Activated CD4-positive, CD25-positive, alpha-beta regulatory T cell treated with anti-CD3 and anti-CD28 coated beads, Interleukin-2, amount 50 U/mL, for 24 hours (primary cell): Measurements from ENCODE around the gene NDUFS7.

ENCODE experiments used
- ATAC-seq, 2 donors: fragments of 150-1000 bp; cut with Tn5 transposase; one replicate each; pipeline ENCODE4 v1.10.0; 2021; ENCODE audit warnings: mild to moderate bottlenecking in 1 of 2, moderate library complexity in 1 of 2

NDUFS7 gene

DNA sequence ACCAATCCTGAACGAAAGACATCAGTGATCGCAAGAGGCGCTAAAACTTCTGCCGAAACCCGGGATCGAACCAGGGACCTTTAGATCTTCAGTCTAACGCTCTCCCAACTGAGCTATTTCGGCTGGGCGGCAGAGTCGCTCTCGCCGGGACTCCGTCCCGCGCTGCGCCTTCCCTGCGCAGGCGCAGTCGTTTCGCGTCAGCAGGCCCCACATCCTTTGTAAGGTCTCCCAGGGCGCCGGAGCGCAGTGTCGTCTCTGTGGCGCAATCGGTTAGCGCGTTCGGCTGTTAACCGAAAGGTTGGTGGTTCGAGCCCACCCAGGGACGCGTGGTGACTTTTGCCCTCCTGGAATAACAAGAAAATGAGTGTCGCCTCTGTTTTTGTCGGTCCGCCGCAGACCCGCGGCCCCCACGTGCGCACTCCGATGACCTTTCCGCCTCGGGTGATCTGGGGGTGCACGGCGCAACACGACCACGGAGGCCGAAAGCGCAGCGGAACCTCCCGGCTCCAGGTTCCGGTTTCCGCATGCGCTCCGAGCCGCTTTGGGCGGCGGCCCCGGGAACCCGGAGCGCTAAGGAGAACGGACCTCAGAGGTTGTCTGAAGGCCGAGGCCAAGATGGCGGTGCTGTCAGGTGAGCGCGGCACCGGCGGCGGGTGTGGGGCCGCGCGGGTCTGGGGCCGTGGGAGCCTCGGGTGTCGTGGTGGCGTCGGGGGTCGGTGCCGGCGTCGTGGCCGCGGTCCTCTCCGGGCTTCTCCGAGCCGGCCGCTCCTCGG lies at the start of gene NDUFS7:
TSS of gene NDUFS7 (plus strand) at position 596 of the 773 bp plus-strand sequence. CDS start at position 616, 20 bp downstream.
- ATAC-seq, result peak; percentile 81 to 84

DNA sequence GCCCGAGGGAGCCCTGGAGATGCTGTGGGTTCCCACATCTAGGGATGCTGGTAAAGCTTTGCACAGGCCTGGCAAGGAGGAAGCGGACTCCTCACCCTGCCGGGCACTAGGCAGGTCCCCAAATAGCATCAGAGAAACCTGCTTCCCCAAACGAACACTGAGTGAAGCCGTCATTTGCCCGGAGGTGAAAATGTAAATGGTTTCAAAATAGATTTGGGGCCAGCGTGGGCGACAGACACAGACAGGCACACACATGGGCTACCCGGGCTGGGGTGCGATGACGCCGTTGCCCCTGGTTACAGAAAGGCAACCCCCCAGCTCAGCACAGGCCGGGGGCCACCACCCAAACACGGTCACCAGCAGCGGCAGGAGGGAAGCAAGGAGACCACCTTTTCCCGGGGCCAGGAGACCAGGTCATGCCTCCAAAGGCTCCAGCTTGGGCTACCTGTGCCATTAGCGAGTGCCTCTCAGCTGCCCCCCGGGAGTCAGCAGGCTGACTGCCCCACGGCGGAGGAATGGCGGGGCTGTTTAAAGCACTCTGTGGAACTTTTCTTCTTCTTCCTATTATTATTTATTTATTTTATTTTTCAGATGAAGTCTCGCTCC lies 47.5 kb upstream of the NDUFS7 start:
- no peak for ATAC-seq

DNA sequence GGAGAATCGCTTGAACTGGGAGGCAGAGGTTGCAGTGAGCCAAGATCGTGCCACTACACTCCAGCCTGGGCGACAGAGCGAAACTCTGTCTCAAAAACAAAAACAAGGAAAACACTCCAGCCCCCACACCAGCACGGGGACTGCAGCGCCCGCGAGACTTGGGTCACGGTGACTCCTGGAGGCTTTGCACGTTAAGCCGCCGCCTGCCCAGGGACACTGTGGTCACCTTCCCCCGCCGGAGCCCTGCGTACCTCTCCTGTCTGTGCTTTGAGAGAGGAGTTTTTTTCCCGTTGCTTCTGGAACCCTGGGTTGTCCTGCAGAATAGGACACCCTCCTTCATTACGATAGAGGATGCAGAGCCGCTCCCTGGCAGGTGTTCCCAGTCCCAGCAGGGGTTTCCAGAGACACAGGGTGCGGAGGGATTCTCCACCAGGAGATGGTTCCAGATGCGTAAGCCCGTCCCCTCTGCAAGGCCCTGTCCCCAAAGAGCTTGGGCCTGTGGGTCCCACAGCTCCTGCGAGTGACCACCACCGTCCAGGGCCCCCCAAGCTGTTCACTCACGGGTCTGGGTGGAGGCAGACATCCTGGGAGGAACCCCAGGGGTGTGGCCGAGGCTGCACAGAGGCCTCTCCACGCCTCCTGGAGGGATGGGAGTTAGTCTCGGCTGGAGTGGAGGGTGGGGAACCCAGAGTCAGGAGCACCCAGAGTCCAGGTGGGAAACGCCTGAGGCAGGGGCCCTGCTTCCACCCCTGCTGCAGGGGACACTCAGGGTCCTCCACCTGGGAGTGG lies 42.8 kb upstream of the NDUFS7 start:
- ATAC-seq, result no peak

DNA sequence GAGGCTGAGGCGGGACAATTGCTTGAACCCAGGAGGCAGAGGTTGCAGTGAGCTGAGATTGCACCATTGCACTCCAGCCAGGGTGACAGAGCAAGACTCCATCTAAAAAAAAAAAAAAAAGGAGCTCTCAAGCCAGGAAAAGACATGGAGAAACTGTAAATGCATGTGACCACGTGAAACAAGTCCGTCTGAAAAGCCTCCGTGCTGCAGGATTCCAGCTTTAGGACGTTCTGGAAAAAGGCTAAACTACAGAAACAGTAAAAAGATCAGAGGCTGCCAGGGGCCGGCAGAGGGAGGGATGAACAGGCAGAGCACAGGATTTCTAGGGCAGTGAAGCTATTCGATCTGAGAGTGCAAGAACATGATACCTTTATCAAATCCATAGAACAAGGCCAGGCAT lies 40.7 kb upstream of the NDUFS7 start:
- ATAC-seq, result no peak

DNA sequence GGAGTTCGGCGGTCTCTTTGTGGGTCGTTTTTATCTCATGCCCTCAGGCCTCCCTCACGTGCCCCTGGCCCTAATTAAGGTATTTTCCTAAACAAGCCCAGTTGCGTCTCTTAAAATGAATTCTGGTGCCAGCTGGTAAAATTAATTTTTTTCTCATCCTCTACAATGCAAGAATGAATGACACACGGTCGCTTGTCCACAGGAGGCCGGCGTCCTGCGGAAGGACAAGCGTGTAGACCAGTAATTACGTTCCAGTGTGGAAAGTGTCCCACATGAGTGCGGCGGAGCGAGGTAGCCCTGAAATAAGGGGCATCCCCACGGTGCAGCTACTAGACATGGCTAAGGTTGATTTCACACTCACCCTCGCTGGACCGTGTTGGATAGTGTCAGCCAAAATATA lies 34.5 kb upstream of the NDUFS7 start:
- no peak for ATAC-seq

DNA sequence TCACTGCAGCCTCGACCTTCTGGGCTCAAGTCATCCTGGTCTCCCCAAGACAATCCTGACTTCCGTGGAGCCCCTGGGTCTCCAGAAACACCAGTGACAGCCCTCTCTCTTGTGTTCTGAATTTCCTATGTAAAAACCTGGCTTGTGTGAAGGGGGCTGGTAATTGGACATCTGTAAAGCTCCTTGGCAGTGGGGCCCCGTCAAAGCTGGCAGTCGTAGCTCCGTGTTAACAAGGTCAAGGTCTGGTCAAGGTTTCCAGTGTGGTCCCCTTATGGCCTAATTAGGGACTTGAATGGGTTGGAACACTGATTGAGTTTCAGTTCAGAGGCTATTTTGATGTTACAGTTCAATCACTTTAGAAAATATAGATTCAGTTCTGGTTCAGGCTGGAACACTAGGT lies 32.8 kb upstream of the NDUFS7 start:
- ATAC-seq, result no peak

DNA sequence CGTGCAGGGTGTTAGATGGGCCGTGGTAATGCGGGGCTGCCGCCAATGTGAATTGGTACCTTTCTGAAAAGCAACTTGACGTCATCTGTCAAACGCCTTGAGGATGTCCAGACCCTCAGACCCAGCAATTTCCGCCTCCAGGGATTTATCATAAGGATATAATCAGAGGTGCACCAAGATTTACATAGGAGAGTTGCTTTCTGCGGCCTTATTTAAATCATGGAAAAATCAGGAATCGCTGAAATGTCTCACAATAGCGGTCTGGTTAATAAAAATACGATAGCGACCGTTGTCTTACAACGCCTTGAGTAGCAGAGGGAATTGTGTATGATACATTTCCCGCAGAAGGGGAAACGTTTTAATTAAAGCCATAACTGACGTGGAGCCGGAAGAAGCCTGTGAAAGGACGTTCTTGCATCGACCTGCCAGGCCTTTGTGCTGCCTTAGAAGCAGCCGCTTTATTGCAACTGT lies 32.3 kb upstream of the NDUFS7 start:
- ATAC-seq, result no peak

DNA sequence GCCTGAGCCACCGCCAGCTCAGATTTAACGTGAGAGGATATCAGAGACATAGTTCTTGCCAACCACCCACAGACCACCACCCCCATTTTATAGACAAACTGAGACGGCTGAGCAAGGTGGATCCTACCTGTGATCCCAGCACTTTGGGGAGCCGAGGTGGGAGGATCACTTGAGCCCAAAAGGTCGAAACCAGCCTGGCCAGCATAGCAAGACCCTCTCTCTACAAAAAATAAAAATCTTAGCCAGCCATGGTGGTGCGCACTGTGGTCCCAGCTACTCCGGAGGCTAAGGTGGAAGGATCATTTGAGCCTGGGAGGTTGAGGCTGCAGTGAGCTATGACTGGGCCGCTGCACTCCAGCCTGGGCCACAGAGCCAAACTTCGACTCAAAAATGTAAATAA lies 30.6 kb upstream of the NDUFS7 start:
- no peak for ATAC-seq

DNA sequence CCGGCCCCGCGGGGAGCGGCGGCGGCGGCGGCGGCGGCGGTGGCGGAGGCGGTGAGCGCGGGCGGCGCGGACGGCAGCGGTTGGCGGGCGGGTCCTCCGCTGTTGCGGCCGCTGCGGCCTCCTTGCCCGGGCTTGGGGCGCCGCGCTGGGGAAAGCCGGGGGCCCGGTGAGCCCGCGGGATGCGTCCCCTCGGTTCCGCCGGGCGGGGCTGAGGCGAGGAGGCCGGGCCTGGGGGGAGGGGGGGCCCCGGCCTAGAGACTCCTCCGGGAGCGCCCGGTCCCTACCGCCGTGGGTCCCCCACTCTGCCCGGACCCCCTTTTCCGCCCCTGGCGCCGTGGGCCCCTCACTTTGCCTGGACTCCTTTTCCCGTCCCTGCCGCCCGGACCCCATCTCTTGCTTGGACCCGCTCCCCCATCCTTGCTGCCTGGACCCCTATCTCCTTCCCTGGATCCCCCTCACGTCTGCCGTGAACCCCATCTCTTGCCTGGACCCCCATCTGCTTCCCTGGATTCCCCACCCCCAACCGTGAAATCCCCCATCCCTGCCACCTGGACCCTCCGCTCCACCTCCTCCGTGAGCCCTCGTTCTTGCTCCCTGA lies 28.6 kb upstream of the NDUFS7 start:
- ATAC-seq, result peak; percentile 66

DNA sequence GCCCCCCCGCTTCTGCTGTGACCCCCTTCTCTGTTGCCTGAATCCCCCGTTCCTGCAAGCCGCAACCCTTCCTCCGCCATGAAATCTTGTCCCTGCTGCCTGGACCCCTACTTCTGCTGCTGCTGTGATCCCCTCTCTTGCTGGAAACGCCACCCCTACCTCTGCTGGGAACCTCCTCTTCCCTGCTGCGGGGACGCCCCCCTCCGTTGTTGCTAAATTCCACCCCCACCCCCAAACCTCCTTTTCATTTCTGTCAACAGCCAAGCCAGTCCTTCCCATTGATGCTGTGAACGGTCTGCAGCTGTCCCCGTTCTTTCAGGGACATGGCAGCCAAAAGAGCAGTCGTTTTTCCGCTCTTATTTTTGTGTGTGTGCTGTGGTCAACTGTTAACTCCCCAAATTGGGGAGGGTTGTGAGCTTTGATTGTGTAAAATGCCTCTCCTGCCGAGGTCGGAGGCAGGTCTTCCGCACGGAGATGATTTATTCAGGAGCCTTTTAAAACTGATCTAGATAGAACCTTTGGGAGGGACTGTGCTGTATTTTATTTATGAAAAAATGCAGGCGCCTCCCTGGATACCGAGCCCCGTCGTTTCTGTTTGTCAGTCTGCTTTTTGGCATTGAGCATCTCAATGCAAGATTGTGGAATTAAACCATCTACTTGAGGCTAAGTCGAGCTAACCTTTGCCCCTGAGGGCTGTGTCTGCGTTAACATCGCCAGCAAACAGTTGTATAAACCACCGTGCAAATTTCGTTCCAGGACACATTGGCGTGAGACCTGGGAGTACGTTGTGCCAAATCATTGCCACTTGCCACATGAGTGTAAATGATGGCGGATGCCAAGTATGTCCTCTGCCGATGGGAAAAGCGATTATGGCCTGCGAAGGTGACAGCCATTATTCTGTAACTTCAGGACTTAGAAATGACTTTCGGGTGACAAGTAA lies 27.9 kb upstream of the NDUFS7 start:
- no peak for ATAC-seq

DNA sequence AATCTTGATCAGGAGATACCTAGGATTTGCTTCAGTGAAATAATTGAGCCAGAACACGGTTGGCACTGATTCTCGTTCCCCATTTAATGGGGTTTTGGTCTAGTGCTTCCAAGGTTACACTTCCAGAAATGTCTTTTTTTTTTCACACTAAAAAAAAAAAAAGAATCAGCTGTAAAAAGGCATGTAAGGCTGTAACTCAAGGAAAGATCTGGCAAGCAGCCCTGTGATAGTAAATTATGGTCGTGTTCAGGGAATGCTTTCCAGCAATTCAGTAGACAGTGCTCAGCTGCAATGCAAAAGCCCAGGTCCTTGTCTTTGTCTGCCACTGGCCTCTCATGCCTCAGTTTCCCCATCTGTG lies 27.2 kb upstream of the NDUFS7 start:
- ATAC-seq, result no peak

DNA sequence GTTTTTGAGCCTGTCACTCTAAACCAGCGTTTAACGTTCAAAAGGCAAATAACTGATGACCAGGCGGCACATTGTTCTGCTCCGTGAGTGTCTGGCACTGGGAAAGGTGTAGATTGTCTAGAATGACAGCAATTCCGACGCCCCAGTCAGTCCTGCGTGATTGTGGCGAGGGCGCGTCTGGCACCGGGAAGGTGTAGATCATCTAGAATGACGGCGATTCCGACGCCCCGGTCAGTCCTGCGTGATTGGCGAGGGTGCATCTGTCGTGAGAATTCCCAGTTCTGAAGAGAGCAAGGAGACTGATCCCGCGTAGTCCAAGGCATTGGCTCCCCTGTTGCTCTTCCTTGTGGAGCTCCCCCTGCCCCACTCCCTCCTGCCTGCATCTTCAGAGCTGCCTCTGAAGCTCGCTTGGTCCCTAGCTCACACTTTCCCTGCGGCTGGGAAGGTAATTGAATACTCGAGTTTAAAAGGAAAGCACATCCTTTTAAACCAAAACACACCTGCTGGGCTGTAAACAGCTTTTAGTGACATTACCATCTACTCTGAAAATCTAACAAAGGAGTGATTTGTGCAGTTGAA lies 26.1 kb upstream of the NDUFS7 start:
- no peak for ATAC-seq

DNA sequence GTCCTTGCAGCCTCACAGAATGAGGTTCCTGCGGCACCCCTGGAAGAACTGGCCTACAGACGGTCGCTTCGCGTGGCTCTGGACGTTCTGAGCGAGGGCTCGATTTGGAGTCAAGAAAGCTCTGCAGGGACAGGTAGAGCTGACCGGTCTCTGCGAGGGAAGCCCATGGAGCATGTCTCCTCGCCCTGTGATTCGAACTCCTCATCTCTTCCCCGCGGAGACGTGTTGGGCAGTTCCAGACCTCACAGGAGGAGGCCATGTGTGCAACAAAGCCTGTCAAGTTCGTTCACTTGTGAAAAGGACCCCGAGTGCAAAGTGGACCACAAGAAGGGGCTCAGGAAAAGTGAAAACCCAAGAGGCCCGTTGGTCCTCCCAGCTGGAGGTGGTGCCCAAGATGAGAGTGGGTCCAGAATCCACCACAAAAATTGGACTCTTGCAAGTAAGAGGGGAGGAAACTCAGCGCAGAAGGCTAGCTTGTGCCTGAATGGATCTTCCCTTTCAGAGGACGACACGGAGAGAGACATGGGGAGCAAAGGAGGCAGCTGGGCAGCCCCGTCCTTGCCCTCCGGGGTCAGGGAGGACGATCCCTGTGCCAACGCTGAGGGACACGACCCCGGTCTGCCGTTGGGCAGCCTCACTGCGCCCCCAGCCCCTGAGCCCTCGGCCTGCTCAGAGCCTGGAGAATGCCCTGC lies 23.4 kb upstream of the NDUFS7 start:
- ATAC-seq, result no peak

DNA sequence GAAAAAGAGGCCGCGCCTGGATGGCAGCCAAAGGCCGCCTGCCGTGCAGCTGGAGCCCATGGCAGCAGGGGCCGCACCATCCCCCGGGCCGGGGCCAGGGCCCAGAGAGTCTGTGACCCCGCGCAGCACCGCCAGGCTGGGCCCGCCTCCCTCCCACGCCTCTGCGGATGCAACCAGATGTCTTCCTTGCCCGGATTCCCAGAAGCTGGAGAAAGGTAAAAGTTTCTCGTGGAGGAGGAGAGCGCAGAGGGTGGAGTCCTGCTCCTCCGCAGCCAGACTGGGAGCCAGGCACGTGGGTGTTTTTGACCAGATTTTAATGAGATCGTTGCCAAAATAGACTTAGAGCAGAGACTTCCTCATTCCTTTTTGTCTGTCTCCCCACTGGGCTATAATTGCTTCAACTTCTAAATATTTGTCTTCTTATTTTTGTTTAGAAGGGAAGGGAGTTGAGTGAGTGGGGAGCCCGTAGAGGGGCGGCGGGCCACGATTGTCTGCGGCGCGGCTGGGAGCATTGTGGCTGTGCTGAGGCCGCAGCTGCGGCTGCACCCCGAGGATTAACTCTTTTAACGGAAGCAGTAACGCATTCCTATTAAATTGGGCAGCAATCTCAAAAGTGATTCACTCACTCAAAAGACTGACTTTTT lies 22.8 kb upstream of the NDUFS7 start:
- no peak for ATAC-seq

DNA sequence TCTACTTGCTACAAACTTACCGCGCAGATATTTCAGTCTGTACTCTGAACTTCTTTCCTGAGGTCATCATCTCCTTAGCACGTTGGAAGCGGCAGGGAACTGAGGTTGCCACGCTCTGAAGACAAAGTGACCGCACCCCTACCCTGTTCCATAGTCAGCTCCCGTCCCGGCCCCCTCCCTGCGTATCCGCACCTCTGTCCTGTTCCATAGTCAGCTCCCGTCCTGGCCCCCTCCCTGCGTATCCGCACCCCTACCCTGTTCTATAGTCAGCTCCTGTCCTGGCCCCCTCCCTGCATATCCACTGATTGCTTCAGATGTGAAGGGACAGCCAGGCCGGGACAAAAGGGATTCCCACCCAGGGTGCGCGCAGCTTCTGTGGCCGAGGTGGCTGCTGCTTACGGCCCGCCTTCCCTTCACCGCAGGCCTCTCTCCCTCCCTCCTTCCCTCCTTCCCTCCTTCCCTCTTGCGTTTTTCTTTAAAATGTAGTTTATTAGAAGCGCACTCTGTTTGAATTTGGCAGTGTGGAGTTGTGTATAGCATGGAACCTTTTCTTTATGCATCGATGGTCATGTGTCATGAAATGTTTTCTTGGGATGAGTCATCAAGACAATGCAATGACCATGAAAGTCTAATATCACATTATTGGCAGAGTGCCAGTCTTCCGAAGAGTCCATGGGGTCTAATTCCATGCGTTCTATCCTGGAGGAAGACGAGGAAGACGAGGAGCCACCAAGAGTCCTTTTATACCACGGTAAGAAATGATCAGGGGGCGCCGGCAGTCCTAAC lies 21.9 kb upstream of the NDUFS7 start:
- no peak for ATAC-seq

DNA sequence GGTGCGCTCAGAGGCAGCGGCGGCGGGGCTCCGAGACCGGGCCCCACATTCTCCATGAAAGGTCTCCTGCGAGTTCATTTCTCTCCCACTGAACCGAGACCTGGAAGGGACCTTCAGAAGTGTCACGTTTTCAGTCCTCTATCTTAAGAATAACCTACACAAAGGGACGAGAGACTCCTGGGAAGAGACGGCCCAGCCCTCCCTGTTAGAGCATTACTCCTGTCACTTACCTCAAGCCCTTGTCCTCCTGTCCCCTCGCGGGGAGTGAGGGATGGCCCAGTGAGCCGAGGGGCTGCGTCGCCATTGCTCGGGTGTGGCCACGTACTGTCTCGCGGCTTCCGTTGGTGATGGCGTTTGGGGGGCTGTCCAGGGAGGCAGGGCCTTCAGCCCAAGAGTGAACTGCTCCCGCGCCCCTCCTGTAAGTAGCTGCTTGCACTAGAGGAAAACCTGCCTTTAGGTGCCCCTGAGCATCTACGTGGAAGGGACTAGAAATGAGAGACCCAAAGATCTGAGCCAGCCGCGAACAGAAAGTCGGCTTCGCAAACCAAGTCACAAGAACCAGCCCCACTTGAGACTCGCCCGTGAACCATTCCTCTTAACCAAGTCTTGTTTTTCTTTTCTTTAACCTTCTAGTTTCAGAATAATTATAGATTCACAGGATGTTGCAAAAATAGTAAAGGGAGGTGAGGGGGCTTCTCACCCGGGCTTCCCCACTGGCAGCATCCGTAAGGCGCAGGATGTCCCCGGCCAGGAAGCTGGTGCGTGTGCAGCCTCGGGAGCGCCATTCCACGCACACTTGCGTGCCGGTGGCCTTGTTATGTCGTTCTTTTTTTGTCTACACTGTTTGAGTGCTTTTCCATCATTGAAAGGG lies 21.1 kb upstream of the NDUFS7 start:
- ATAC-seq, result no peak

DNA sequence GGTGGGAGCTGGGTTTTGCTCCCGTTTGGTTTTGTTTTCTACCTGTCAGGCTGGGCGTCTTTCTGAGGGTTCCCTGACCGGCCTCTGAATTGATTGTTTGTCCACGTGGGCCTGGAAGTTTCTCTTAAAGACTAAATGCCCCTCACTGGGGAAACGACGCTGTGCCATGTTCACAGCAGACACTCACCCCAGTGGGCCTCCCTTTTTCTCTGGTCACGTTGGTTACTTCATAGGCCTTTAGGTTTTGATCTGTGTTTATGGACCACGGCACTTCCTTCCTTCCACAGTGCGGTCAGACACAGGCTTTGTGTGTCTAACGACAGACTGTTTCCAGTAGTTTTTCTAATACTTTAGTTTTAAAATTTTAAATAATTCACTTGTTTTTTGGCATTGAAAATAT lies 20.1 kb upstream of the NDUFS7 start:
- peak in 1 of 2 donors; percentile 29 for ATAC-seq

DNA sequence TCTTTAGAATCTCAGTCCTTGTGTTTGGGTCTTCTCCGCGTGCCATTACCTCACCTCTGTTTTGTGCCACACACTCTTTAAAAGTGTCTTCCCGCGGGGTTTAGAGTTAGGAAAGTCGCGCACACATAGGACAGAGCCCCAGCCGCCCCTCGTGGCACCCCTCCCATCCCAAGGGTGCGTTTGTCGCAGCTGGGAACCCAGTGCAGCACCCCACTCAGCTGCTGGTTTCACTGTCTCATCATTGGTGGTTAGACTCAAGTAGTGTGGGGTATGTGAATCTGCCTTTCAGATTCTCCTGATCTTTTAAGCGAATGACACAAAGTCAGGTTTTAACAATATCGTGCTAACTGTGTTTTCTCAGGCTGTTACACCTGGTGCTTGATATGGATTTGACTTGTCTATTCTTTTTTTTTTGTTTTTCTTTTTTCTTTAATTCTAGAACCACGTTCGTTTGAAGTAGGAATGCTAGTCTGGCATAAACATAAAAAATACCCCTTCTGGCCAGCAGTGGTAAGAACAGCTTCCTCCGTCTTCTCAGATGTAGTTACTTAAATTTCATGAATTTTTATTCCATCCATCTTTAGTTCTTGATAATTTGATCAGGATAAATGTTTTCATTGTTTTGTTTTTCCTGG lies 19.5 kb upstream of the NDUFS7 start:
- ATAC-seq, result peak; percentile 53 to 62
